Measurements from ENCODE around the gene SMIM33. TPM values are rescaled to one million over a fixed set of nuclear protein-coding genes. Genes with fewer than 3 reads are reported as not detected.

The SMIM33 gene
- total RNA-seq, 1 experiment from 2014 or later = not detected

DNA sequence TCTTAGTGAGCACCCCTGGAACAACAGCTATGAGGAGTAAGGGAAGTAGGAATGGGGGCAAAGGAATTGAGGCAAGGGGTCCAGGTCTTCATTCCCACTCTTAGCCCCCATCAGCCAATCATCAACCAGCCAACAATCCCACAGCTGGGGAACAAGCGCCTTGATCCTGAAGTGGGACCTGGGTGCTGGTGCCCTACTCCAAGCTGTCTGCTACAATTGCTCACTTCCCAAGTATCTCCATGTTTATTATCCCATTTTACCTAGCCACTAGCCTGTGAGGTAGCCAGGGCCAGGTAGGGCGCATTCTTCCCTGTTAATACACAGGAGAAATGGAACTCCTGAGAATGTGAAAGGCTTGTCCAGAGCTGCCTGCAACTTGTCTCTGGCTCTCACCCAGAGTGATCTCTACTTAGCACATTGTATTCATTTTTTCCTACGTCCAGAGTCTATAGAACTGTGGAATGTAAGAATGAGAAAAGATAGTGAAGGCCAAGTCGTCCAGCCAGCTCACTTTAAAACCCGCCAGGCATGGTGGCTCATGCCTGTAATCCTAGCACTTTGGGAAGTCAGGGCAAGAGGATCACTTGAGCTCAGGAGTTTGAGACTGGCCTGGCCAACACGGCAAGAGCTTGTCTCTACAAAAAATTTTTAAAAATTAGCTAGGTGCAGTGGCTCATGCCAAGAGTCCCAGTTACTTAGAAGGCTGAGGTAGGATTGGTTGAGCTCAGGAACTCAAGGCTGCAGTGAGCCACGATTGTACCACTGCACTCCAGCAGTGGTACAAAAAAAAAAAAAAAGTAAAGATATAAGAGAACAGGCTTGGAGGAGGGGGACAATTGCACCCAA, 25.3 kb upstream of the SMIM33 start:
- TF ChIP-seq, protein P1, sequence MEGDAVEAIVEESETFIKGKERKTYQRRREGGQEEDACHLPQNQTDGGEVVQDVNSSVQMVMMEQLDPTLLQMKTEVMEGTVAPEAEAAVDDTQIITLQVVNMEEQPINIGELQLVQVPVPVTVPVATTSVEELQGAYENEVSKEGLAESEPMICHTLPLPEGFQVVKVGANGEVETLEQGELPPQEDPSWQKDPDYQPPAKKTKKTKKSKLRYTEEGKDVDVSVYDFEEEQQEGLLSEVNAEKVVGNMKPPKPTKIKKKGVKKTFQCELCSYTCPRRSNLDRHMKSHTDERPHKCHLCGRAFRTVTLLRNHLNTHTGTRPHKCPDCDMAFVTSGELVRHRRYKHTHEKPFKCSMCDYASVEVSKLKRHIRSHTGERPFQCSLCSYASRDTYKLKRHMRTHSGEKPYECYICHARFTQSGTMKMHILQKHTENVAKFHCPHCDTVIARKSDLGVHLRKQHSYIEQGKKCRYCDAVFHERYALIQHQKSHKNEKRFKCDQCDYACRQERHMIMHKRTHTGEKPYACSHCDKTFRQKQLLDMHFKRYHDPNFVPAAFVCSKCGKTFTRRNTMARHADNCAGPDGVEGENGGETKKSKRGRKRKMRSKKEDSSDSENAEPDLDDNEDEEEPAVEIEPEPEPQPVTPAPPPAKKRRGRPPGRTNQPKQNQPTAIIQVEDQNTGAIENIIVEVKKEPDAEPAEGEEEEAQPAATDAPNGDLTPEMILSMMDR (IDR thresholded peaks at IDR 0.05; ENCODE audit: unreplicated experiment) = no peak
- intact Hi-C loops (cut with micrococcal nuclease) = no loop called here

DNA sequence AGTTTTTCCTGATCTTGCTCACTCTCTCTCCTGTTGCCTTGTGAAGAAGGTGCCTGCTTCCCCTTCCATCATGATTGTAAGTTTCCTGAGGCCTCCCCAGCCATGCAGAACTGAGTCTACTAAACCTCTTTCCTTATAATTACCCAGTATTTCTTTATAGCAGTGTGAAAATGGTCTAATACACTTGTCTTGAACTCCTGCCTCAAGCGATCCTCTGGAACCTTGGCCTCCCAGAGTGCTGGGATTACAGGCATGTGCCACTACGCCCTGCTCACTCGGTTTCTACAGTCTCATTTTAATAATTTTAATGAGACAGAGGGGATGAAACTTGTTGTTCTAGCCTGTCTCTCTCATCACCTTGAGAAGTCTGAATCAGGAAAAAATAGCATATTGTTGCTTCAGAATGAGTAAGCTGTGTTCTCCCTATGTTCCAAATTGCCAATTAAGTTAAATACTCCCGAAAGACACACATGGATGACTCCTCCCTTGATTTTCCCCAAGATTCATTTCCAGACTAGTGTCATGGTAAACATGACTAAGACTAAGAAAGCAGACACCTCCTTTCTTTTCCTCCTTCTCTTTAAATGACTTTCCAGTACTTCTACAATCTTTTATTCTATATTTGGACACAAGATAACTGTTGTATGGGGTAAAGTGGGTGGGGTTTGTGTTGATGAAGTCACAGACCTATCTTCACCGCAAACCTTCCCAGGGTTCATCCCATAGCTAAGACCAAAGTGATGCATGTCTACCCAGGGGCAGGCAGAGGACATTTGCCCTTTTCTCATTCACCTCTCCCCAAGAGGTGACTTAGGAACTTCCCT, 23.6 kb upstream of the SMIM33 start:
- Mint-ChIP-seq H3K4me1 (ENCODE audit: insufficient read depth, unreplicated experiment) (peaks cover 17% of the 10 kb centered on the region), H3K9me3 (ENCODE audit: unreplicated experiment) (no peaks in the 10 kb centered on the region), H3K27ac (ENCODE audit: low read depth, unreplicated experiment) (no peak overlapping the region), H3K4me3 (ENCODE audit: unreplicated experiment) (no peak overlapping the region), H3K36me3 (ENCODE audit: insufficient read depth, unreplicated experiment) (no peaks in the 10 kb centered on the region), H3K27me3 (ENCODE audit: insufficient read depth, unreplicated experiment) (no peaks in the 10 kb centered on the region)
- DNase-seq (ENCODE audit: unreplicated experiment) = no peak
- ChIA-PET POLR2A (interaction anchor here (1.3 to 1.5 kb wide), 3 partner anchors 11 to 50 kb away, joined by 4 to 5 read pairs (median 4); no protein-coding TSS in a partner anchor), CTCF (interaction anchor here (0.6 to 3.7 kb wide), 3 partner anchors 11 to 24 kb away, joined by 3 to 28 read pairs (median 4); no protein-coding TSS in a partner anchor)
- TF ChIP-seq, protein P1 (IDR thresholded peaks at IDR 0.05; ENCODE audit: unreplicated experiment) = no peak
- intact Hi-C loops (cut with micrococcal nuclease) = no loop called here
- BruUV-seq (replicated peaks) = no TSS peak

More for the DNA sequence above, 25.3 kb upstream of the SMIM33 start:
- Mint-ChIP-seq H3K27ac (ENCODE audit: low read depth, unreplicated experiment) (peak overlapping the region; percentile 16), H3K9me3 (ENCODE audit: unreplicated experiment) (no peaks in the 10 kb centered on the region), H3K36me3 (ENCODE audit: insufficient read depth, unreplicated experiment) (no peaks in the 10 kb centered on the region), H3K4me1 (ENCODE audit: insufficient read depth, unreplicated experiment) (peaks cover 17% of the 10 kb centered on the region), H3K4me3 (ENCODE audit: unreplicated experiment) (no peak overlapping the region), H3K27me3 (ENCODE audit: insufficient read depth, unreplicated experiment) (no peaks in the 10 kb centered on the region)
- CTCF ChIA-PET = interaction anchor here (0.5 to 3.7 kb wide), 11 partner anchors 9 to 130 kb away, joined by 3 to 28 read pairs (median 4); partner anchors contain the start of gene STING1
- no peak for DNase-seq (ENCODE audit: unreplicated experiment)
- no TSS peak for BruUV-seq (replicated peaks)
- POLR2A ChIA-PET = interaction anchor here (0.6 to 2.2 kb wide), 11 partner anchors 9 to 981 kb away, joined by 3 to 15 read pairs (median 3); partner anchors contain the start of genes SMIM33, STING1 and UBE2D2

DNA sequence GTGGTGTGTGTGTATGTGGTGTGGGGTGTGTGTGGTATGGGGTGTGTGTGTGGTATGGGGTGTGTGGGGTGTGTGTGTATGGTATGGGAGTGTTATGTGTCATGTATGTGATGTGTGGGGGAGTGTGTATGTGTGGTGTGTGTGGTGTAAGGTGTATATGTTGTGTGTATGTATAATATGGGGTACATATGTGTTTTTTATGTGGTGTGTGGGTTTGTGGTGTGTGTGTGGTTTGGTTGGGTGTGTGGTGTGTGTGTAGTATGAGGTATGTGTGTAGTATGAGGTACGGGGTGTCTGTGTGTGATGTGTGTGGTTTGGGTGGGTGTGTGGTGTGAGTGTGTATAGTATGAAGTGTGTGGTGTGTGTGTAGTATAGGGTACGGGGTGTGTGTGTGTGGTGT, 19.6 kb upstream of the SMIM33 start:
- POLR2A ChIA-PET = no interaction called here
- H3K27ac Mint-ChIP-seq (ENCODE audit: low read depth, unreplicated experiment) = no peak overlapping the region
- TF ChIP-seq, protein P1 (IDR thresholded peaks at IDR 0.05; ENCODE audit: unreplicated experiment) = no peak
- H3K4me3 Mint-ChIP-seq (ENCODE audit: unreplicated experiment) = no peak overlapping the region
- no peaks in the 10 kb centered on the region for H3K27me3 Mint-ChIP-seq (ENCODE audit: insufficient read depth, unreplicated experiment)
- intact Hi-C loops (cut with micrococcal nuclease) = no loop called here
- H3K9me3 Mint-ChIP-seq (ENCODE audit: unreplicated experiment) = no peaks in the 10 kb centered on the region
- H3K36me3 Mint-ChIP-seq (ENCODE audit: insufficient read depth, unreplicated experiment) = no peaks in the 10 kb centered on the region
- CTCF ChIA-PET = no interaction called here
- DNase-seq (ENCODE audit: unreplicated experiment) = no peak
- peaks cover 15% of the 10 kb centered on the region for H3K4me1 Mint-ChIP-seq (ENCODE audit: insufficient read depth, unreplicated experiment)
- no TSS peak for BruUV-seq (replicated peaks)

Data from MCF 10A (cell line).